ENCODE results near the gene KCNIP4.

The KCNIP4 gene

GRCh38 chr4:21451032-21451431 is 497.5 kb downstream of the KCNIP4 start:
- no peaks in the 10 kb centered on the region for H3K9me3 ChIP-seq
- in situ Hi-C loops (cut with MboI; ENCODE audit: low sequenced_read_pairs): no loop called here
- no peak for DNase-seq (ENCODE audit: low spot score in 2 of 2)
- no peaks in the 10 kb centered on the region for H3K36me3 ChIP-seq (replicated peaks)
- no peaks in the 10 kb centered on the region for H3K4me1 ChIP-seq
- H3K27me3 ChIP-seq (ENCODE audit: low read depth): no peaks in the 10 kb centered on the region; the same call in 1 of the 2 replicates
- no peak overlapping the region for H3K4me3 ChIP-seq

GRCh38 chr4:21450331-21450730 is 498.2 kb downstream of the KCNIP4 start:
- H3K4me3 ChIP-seq: no peak overlapping the region
- in situ Hi-C loops (cut with MboI; ENCODE audit: low sequenced_read_pairs): no loop called here
- no peaks in the 10 kb centered on the region for H3K36me3 ChIP-seq (replicated peaks)
- H3K27me3 ChIP-seq (ENCODE audit: low read depth): no peaks in the 10 kb centered on the region; the same call in 1 of the 2 replicates
- H3K9me3 ChIP-seq: no peaks in the 10 kb centered on the region
- no peak for DNase-seq (ENCODE audit: low spot score in 2 of 2)
- no peaks in the 10 kb centered on the region for H3K4me1 ChIP-seq

GRCh38 chr4:21447301-21448054 is 501.1 kb downstream of the KCNIP4 start:
- no peak for DNase-seq (ENCODE audit: low spot score in 2 of 2)
- Histone ChIP-seq H3K27me3 (ENCODE audit: low read depth) (no peaks in the 10 kb centered on the region; the same call in 1 of the 2 replicates), H3K9me3 (no peaks in the 10 kb centered on the region), H3K4me3 (no peak overlapping the region), H3K36me3 (replicated peaks) (no peaks in the 10 kb centered on the region), H3K4me1 (no peaks in the 10 kb centered on the region)
- in situ Hi-C loops (cut with MboI; ENCODE audit: low sequenced_read_pairs): no loop called here

- Histone ChIP-seq H3K36me3 (replicated peaks) (no peaks in the 10 kb centered on the region), H3K9me3 (no peaks in the 10 kb centered on the region), H3K4me3 (no peak overlapping the region), H3K4me1 (no peaks in the 10 kb centered on the region), H3K27me3 (ENCODE audit: low read depth) (no peaks in the 10 kb centered on the region)
- DNase-seq (ENCODE audit: low spot score in 2 of 2): no peak
- in situ Hi-C loops (cut with MboI; ENCODE audit: low sequenced_read_pairs): no loop called here
Measured at GRCh38 chr4:21420166-21420565, 528.4 kb downstream of the KCNIP4 start.

GRCh38 chr4:21415728-21416127 is 532.8 kb downstream of the KCNIP4 start:
- no peak overlapping the region for H3K4me3 ChIP-seq
- no peaks in the 10 kb centered on the region for H3K36me3 ChIP-seq (replicated peaks)
- no peaks in the 10 kb centered on the region for H3K9me3 ChIP-seq
- in situ Hi-C loops (cut with MboI; ENCODE audit: low sequenced_read_pairs): no loop called here
- no peaks in the 10 kb centered on the region for H3K27me3 ChIP-seq (ENCODE audit: low read depth)
- no peak for DNase-seq (ENCODE audit: low spot score in 2 of 2)
- no peaks in the 10 kb centered on the region for H3K4me1 ChIP-seq

GRCh38 chr4:21413807-21414370 is 534.7 kb downstream of the KCNIP4 start:
- no peaks in the 10 kb centered on the region for H3K4me1 ChIP-seq
- DNase-seq (ENCODE audit: low spot score in 2 of 2): no peak
- H3K36me3 ChIP-seq (replicated peaks): no peaks in the 10 kb centered on the region
- no peaks in the 10 kb centered on the region for H3K9me3 ChIP-seq
- in situ Hi-C loops (cut with MboI; ENCODE audit: low sequenced_read_pairs): no loop called here
- H3K27me3 ChIP-seq (ENCODE audit: low read depth): no peaks in the 10 kb centered on the region
- no peak overlapping the region for H3K4me3 ChIP-seq

- DNase-seq (ENCODE audit: low spot score in 2 of 2): no peak
- Histone ChIP-seq H3K36me3 (replicated peaks) (no peaks in the 10 kb centered on the region), H3K4me3 (no peak overlapping the region), H3K27me3 (ENCODE audit: low read depth) (no peaks in the 10 kb centered on the region), H3K9me3 (no peaks in the 10 kb centered on the region), H3K4me1 (no peaks in the 10 kb centered on the region)
- in situ Hi-C loops (cut with MboI; ENCODE audit: low sequenced_read_pairs): no loop called here
Measured at GRCh38 chr4:21411086-21411485, 537.5 kb downstream of the KCNIP4 start.

- in situ Hi-C loops (cut with MboI; ENCODE audit: low sequenced_read_pairs): no loop called here
- H3K9me3 ChIP-seq: no peaks in the 10 kb centered on the region
- no peak overlapping the region for H3K4me3 ChIP-seq
- no peak for DNase-seq (ENCODE audit: low spot score in 2 of 2)
- H3K27me3 ChIP-seq (ENCODE audit: low read depth): no peaks in the 10 kb centered on the region
- no peaks in the 10 kb centered on the region for H3K36me3 ChIP-seq (replicated peaks)
- no peaks in the 10 kb centered on the region for H3K4me1 ChIP-seq
Measured at GRCh38 chr4:21410372-21410771, 538.2 kb downstream of the KCNIP4 start.

- no peak overlapping the region for H3K4me3 ChIP-seq
- no peaks in the 10 kb centered on the region for H3K27me3 ChIP-seq (ENCODE audit: low read depth)
- in situ Hi-C loops (cut with MboI; ENCODE audit: low sequenced_read_pairs): no loop called here
- H3K9me3 ChIP-seq: no peaks in the 10 kb centered on the region
- H3K4me1 ChIP-seq: no peaks in the 10 kb centered on the region
- no peak for DNase-seq (ENCODE audit: low spot score in 2 of 2)
- no peaks in the 10 kb centered on the region for H3K36me3 ChIP-seq (replicated peaks)
Measured at GRCh38 chr4:21387683-21388082, 560.9 kb downstream of the KCNIP4 start.

GRCh38 chr4:21386166-21386780 is 562.3 kb downstream of the KCNIP4 start:
- in situ Hi-C loops (cut with MboI; ENCODE audit: low sequenced_read_pairs): no loop called here

GRCh38 chr4:21385706-21386105 is 562.9 kb downstream of the KCNIP4 start:
- in situ Hi-C loops (cut with MboI; ENCODE audit: low sequenced_read_pairs): no loop called here
- Histone ChIP-seq H3K27me3 (ENCODE audit: low read depth) (no peaks in the 10 kb centered on the region), H3K4me3 (no peak overlapping the region), H3K9me3 (no peaks in the 10 kb centered on the region), H3K36me3 (replicated peaks) (no peaks in the 10 kb centered on the region), H3K4me1 (no peaks in the 10 kb centered on the region)
- no peak for DNase-seq (ENCODE audit: low spot score in 2 of 2)

More at GRCh38 chr4:21386166-21386780, 562.3 kb downstream of the KCNIP4 start:
- no peak for DNase-seq (ENCODE audit: low spot score in 2 of 2)
- H3K27me3 ChIP-seq (ENCODE audit: low read depth): no peaks in the 10 kb centered on the region
- no peak overlapping the region for H3K4me3 ChIP-seq
- no peaks in the 10 kb centered on the region for H3K4me1 ChIP-seq
- no peaks in the 10 kb centered on the region for H3K36me3 ChIP-seq (replicated peaks)
- no peaks in the 10 kb centered on the region for H3K9me3 ChIP-seq

GRCh38 chr4:21384609-21385008 is 564.0 kb downstream of the KCNIP4 start:
- H3K9me3 ChIP-seq: no peaks in the 10 kb centered on the region
- H3K4me3 ChIP-seq: no peak overlapping the region
- no peaks in the 10 kb centered on the region for H3K36me3 ChIP-seq (replicated peaks)
- in situ Hi-C loops (cut with MboI; ENCODE audit: low sequenced_read_pairs): no loop called here
- H3K4me1 ChIP-seq: no peaks in the 10 kb centered on the region
- no peaks in the 10 kb centered on the region for H3K27me3 ChIP-seq (ENCODE audit: low read depth)
- no peak for DNase-seq (ENCODE audit: low spot score in 2 of 2)

- in situ Hi-C loops (cut with MboI; ENCODE audit: low sequenced_read_pairs): no loop called here
- H3K27me3 ChIP-seq (ENCODE audit: low read depth): no peaks in the 10 kb centered on the region
- DNase-seq (ENCODE audit: low spot score in 2 of 2): no peak
- no peak overlapping the region for H3K4me3 ChIP-seq
- no peaks in the 10 kb centered on the region for H3K9me3 ChIP-seq
- H3K36me3 ChIP-seq (replicated peaks): no peaks in the 10 kb centered on the region
- no peaks in the 10 kb centered on the region for H3K4me1 ChIP-seq
Measured at GRCh38 chr4:21380861-21381260, 567.7 kb downstream of the KCNIP4 start.

- Histone ChIP-seq H3K4me1 (no peaks in the 10 kb centered on the region), H3K27me3 (ENCODE audit: low read depth) (no peaks in the 10 kb centered on the region), H3K36me3 (replicated peaks) (no peaks in the 10 kb centered on the region), H3K9me3 (no peaks in the 10 kb centered on the region), H3K4me3 (no peak overlapping the region)
- DNase-seq (ENCODE audit: low spot score in 2 of 2): no peak
- in situ Hi-C loops (cut with MboI; ENCODE audit: low sequenced_read_pairs): no loop called here
Measured at GRCh38 chr4:21377046-21377445, 571.5 kb downstream of the KCNIP4 start.

Data from HAP-1 (cell line).